Glomerular visceral epithelial cell (primary cell): ENCODE data around the gene GDF15.

Experiments
- DNase-seq: peaks from one replicate; pipeline ENCODE4 v3.0.0-alpha.2; 2016; ENCODE audit errors: extremely low spot score

Gene GDF15

DNA sequence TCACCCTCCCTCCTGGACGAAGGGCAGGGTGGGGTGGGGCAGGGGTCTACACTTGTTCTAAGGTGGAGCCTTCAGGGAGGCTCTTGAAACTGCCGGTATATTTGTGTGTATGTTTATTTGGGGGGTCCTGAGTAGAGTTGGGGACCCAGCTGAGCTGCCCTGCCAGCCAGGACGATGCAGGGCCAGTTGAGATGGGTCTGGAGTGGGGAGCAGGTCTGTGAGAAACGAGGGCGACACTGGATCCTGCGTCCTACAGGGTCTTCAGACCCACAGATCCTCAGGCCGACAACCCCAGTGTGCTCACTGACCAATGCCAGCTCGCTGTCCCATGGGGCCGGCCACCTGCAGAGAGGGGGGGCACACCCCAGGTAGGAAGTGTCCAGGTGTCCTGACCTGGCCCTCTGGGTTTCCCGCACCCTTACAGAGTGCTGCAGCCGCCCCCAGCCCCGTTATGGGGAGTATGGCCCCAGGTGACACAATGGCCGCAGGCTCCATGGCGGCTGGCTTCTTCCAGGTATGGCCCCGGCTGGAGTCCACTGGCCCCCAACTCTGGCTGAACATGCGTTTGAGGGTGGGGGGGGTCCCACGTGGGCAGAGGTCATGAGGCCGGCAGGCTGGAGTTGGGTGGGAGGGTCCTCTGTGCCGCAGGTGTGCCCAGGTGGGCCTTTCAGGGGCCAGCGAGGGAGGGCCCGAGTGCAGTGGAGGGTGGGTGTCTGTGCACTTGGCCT lies 44.6 kb downstream of the GDF15 start:
- no peak for DNase-seq

DNA sequence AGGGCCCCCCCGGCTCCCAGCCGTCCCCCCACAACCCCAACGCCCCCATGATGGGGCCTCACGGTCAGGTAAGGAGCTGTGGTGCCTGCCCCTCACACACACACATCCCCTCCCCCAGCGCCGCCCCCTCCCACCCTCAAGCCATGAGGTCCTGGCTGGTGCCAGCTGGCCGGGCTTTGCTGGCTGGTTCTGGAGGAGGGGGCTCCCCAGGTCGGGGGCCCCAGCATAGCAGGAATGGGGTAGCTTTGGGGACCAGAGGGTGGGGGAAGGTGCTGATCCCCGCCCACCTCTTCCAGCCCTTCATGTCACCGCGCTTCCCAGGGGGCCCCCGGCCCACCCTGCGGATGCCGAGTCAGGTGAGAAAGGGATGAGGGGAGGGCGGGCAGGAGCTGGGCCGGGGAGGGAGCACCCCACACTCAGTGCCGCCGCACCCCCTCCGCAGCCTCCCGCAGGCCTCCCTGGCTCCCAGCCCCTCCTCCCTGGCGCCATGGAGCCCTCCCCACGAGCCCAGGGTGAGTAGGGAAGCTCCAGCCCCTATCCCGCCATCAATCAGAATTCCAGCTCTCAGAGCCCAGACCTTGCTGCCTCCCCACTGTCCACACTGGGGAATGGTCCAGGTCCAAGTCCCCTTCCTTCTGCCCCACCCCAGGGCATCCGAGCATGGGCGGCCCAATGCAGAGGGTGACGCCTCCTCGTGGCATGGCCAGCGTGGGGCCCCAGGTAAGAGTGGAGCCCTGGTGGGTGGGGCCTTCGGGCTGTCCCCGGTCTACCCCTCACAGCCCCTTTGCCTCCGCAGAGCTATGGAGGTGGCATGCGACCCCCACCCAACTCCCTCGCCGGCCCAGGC lies 45.6 kb downstream of the GDF15 start:
- DNase-seq = no peak

DNA sequence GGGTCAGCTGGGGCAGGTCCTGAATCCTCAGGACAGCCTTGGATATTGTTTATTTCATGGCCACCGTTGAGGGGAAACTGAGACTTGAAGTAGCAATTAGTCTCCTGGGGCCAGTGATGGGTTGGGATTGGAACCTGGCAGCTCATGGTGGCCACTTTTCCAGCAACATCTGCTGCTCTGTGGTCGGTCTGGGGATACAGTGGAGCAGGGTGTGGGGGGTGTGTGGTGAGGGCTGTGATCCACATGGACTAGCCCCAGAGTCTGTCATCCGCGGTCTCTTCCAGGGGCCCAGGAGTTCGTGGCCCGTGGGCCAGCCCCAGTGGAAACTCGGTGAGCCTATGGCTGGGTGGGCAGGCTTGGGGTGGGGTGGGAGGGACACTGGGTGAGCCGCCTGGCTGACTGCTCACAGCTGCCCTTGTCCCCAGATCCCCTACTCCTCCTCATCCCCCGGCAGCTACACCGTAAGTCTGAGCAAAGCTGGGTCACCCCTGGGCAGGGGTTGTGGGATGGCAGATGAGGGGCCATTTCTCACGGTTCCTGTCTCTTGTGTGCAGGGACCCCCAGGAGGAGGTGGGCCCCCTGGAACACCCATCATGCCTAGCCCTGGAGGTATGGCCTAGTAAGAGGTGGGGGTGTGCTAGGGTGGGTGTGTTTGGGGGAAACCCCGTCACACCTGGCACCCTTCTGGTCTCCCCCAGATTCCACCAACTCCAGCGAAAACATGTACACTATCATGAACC lies 46.5 kb downstream of the GDF15 start:
- DNase-seq = no peak

DNA sequence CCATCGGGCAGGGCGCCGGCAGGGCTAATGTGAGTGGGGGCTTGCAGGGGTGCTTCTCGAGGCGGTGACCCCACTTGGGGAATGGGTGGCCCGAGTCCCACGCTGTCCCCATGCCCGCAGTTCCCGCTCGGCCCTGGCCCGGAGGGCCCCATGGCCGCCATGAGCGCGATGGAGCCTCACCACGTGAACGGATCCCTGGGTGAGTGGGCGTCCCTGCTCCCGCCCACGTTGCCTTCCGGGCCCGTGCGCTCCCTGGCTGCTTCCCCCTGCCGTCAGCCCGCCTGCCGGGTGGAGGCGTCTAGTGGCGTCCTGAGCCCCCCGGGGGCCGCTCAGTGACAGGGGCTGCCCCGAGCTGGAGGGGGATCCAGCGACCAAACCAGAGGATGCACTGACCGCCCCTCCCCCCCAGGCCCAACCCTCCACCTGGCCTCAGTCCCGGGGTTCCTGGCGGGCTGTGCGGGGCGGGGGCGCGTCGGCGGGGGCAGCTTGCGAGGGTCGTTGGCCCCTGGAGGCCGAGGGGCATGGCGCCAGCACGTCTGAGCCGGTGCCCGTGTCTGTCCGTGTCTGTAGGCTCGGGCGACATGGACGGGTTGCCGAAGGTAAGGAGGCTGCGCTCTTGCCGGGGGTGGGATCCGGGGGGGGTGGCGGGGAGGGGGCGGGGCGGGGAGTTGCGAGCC lies 47.2 kb downstream of the GDF15 start:
- no peak for DNase-seq

DNA sequence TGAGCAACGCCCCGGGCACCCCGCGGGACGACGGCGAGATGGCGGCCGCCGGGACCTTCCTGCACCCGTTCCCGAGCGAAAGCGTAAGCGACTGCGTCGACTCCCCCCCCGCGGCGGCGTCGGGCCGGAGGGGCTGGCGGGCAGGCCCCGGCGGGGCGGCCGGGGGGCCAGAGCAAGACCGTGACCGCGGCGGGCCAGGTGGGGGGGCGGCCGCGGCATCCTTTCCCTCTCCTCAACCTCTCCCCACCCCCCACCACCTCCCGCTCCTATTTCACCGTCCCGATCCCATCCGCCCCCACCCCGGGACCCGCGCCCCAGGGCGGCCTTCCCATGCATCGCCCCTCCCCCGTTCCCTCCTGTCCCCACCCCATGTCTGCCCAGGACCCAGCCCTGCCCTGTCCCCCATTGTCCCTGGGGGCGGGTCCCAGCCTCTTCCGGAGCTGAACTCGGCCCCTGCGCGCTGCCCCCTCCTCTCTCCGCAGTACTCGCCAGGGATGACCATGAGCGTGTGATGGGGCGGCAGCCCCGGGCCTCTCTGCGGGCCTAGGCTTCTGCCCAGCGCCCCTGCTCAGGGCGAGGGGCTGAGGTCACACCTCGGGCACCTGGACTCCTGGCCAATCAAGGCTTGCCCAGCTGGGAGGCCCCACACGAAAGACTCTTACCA lies 47.9 kb downstream of the GDF15 start:
- no peak for DNase-seq

DNA sequence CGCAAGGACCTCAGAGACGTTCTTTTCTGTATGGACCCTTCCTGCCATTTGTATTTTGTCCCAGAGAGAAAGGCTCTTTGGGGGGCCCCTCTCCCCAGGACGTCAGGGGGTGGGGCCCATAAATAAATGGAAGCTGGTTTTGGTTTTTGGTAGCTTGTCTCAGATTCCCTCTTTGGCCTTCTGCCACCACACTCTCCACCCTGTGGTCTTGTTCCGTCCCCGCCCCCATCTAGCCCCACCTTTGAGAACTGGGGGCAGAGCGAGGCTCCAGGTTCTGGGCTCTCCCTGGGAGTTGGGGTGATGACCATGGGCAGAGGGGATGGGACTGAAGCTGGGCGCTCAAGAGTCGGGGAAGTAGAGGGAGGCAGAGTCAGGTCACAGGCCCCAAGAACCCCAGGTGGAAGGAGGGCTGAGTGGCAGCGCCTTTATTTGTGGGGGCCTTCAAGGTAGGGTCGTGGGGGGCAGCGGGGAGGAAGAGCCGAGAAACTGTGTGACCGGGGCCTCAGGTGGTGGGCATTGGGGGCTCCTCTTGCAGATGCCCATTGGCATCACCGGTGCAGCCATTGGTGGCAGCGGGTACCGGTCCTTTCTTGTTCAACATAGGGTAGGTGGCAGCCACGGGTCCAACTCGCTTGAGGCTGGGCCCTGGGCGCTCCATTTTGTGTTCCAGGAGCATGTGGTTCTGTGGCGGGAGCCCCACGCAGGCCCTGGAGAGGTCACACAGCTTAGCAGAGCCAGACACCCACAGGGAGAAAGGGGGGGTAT lies 48.6 kb downstream of the GDF15 start:
- DNase-seq = no peak

DNA sequence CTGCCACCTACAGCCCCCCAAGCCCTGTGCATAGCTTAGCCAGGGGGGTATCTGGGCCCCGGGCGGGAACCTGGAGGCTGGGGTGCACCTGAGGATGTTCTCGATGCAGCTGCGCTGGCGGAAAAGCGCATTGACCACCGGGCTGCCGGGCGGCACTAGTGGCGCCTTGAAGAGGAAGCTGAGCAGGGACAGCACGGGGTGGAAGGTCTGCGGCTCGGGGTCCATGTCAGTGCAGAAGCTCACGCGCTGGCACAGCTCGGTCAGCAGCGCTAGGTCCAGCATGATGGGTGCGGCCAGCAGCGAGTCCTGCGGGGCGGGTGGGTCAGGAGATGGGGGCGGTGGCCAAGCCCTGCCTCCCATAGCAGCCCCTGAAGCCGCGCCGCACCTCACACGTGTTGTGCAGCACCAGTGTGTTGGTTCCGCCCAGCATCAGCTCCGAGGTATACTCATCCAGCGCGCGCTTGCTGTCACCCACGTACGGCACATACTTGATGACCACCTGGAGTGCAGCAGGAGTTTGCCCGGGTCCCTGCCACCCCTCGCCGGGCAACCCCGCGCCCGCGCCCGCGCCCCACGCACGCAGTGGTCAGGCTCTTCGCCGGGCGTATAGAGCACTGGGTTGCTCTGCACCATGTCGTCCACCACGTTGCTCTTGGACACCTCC lies 49.4 kb downstream of the GDF15 start:
- no peak for DNase-seq

DNA sequence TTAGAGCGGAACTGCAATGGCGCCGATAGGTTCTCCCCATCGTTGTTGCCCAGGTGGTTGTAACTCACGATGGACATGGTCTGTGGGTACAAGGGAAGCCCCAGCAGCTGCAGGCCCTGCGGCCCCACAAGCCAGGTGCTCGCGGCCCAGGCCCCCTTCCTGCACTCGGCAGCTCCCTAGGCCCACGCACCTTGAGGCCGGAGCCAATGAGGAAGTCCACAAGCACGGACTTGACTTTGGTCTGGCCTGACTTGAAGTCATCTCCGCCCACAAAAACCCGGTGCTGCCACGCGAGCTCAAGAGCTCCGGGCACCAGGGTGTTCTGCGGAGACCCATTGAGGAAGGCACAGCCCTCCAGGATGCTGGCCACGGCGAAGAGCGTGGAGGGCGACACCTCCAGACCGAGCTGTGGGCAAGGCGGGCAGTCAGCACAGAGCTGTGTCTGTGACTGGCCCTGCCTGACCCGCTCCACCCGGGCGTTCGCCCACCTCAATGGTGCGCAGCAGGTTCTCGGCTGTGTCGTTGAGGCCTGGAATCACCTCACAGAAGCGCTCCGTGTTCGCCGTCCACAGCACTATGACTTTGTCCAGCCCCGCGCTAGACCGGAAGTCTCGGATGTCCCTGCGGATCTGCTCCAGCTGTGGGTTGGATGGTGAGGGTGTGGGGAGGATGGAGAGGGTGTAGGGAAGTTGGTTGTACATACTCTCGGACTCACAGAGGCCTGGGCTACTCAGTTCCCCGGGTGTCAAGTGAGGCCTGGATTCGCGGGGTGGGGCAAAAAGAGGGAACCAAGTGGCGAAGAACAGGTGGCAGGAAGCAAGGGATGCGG lies 50.1 kb downstream of the GDF15 start:
- no peak for DNase-seq

DNA sequence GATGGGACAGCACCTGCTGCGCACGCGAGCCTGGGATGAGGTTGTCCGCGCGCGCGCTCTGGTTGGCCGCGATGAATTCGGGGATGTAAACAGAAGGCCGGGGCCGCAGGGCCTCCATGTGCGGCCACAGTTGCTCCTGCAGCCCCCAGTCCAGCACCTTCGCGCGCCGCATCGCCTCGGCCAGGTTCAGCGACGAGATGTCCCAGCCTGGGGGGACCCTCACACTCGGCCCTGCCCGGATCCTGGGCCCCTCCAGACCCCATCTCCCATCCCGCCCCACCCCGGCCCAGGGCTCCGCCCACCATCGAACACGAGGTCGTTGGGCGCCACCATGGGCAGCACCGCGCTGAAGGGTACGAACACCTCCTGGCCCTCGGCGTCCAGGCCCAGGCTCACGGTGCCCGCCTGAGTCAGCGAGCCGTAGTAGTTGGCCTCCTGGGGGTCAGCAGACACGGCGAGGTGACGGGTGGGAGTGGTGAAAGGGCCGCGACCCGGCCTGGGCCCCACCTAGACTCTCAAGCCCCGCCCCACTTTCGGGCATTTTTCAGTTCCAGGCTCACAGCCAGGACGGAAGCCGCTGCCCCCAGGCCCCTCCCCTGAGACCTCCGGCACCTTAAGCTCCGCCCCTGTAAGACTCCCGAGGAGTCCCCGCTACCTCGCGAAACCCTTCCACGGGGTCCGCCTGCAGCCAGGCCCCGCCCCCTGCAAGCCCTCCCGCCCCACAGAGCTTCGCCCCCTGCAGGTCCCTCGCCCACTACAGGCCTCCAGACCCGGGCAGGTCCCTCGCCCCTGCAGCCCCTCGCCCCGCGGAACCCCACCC lies 50.9 kb downstream of the GDF15 start:
- peak; percentile 85 for DNase-seq

DNA sequence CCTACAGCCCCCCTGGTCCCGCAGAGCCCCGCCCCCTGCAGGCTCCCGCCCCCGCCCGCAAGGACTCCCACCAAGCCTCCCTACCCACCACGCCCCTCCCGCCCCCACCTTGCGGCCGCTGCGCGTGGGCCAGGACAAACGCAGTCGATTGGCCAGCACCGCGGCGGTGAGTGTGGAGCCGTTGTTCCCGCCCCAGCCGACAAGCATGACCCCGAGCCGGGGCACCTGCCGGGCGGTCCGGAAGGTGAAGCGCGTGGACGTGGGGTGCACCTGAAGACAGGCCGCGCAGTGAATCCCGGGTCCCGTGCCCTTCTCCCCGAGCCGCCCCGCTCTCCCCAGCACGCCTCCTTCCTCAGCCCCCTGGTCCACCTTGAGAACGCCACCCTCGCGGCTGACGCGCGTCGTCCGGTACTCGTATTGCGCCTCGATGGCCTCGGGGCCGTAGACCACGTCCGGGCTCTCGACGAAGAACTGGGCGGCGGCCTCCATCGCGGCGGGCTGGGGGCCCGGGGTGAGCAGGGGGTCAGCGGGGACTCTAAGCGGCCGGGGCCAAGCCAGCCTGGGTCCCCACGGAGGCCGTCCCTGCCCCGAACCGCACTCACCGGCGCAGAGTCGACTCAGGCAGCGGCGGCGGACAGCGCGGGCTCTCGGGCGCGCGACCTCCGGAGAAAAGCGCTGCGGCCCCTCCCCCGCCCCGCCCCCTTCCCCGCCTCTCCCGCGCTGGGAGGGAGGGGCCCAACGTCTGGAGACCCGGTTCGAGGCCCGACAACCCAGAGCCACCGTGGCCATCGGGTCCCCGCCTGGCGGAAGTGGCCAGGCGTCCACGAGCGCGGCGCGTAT lies 51.8 kb downstream of the GDF15 start, which contains the start of gene ISYNA1:
ISYNA1 (minus strand) TSS at position 643 of the 840 bp plus-strand sequence; CDS start at position 489, 154 bp downstream.
- DNase-seq = peak; percentile 64

DNA sequence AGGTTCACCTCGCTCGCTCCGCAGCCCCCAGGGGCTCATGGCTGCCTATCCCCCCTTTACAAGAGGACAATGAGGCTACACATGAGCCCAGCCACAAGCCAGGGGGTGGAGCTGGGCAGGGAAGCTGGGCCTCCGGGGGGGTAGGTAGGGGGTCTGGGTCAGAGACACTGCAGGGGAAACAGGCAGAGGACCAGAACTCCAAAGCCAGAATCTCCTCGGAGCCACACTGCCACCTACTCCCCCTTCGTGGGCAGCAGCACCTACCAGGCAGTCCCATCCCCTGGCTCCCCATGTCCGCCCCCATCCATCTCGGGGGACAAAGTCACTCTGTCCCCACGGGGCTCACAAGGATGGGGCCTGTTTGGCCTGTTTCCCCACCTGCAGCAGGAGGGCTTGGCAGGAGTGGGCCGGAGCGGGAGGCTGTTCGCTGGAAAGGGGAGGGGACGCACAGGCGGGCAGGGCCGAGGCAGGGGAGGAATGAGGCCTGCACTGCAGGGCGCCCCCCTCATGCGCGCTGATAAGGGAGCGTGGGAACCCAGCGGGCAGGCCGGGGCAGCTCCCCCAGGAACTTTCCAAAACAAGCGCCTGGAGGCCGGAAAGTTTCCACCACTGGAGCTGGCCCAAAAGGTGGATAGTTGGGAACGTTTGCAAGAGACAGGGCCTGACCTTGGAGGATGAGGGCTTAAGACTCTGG lies 52.5 kb downstream of the GDF15 start:
- DNase-seq = no peak
